ENCODE measurements around the gene NCF2.

The NCF2 gene

GRCh38 chr1:183548116-183548515 lies 42.1 kb downstream of the NCF2 start:
- in situ Hi-C loops (cut with MboI; ENCODE audit: low sequenced_read_pairs, unreplicated experiment): no loop called here
- no peak for DNase-seq (ENCODE audit: low spot score)
- TF ChIP-seq CTCF (IDR thresholded peaks at IDR 0.05; ENCODE audit: borderline replicate concordance, control extremely low read depth, extremely low read depth, insufficient read depth, missing control alignments): no peak

GRCh38 chr1:183546427-183546826 lies 43.8 kb downstream of the NCF2 start:
- in situ Hi-C loops (cut with MboI; ENCODE audit: low sequenced_read_pairs, unreplicated experiment): no loop called here
- TF ChIP-seq CTCF (IDR thresholded peaks at IDR 0.05; ENCODE audit: borderline replicate concordance, control extremely low read depth, extremely low read depth, insufficient read depth, missing control alignments): no peak
- no peak for DNase-seq (ENCODE audit: low spot score)

DNA sequence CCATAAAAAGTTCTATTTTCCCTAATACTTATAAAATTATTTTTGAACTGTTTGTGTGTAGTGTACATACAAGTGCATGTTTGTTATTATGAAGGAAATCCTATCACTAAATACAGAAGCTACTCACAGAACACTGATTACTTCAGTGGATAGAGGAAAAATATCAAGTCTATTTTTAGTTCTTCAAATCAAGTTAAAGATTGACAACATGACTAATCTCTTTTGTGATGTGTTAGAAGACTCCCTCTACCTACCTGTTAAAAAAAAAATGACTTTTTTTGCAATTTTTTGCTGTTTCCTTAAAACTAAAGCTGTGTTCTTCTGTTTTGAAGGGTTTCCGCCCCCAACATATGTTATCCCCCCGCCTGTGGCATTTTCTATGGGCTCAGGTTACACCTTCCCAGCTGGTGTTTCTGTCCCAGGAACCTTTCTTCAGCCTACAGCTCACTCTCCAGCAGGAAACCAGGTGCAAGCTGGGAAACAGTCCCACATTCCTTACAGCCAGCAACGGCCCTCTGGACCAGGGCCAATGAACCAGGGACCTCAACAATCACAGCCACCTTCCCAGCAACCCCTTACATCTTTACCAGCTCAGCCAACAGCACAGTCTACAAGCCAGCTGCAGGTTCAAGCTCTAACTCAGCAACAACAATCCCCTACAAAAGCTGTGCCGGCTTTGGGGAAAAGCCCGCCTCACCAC lies 45.5 kb downstream of the NCF2 start:
- in situ Hi-C loops (cut with MboI; ENCODE audit: low sequenced_read_pairs, unreplicated experiment): no loop called here
- DNase-seq (ENCODE audit: low spot score): no peak
- no peak for TF ChIP-seq CTCF (IDR thresholded peaks at IDR 0.05; ENCODE audit: borderline replicate concordance, control extremely low read depth, extremely low read depth, insufficient read depth, missing control alignments)

- peak; percentile 27 for DNase-seq (ENCODE audit: low spot score)
- in situ Hi-C loops (cut with MboI; ENCODE audit: low sequenced_read_pairs, unreplicated experiment): no loop called here
- peak; percentile 56 for TF ChIP-seq CTCF (IDR thresholded peaks at IDR 0.05; ENCODE audit: borderline replicate concordance, control extremely low read depth, extremely low read depth, insufficient read depth, missing control alignments)
These were observed 46.5 kb downstream of the NCF2 start for GRCh38 chr1:183543619-183544204.

DNA sequence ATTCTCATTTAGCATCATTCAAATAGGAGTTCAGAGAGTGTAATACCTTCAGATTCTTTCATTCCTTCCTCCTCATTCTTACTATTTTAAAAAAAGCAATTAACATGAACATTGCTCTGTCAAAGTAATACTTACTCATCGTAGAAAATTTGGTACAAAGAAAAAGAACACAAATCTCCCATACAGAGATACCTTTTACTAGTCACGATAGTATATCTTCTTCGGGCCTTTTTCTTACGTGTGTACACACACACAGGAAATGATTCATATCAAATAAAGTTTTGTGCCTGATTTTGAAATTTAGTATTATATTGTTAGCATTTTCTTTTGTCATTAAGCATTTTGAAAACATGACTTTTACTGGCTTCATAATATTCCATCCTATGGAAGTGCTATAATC lies 52.9 kb downstream of the NCF2 start:
- TF ChIP-seq CTCF (IDR thresholded peaks at IDR 0.05; ENCODE audit: borderline replicate concordance, control extremely low read depth, extremely low read depth, insufficient read depth, missing control alignments): no peak
- in situ Hi-C loops (cut with MboI; ENCODE audit: low sequenced_read_pairs, unreplicated experiment): no loop called here
- DNase-seq (ENCODE audit: low spot score): no peak

DNA sequence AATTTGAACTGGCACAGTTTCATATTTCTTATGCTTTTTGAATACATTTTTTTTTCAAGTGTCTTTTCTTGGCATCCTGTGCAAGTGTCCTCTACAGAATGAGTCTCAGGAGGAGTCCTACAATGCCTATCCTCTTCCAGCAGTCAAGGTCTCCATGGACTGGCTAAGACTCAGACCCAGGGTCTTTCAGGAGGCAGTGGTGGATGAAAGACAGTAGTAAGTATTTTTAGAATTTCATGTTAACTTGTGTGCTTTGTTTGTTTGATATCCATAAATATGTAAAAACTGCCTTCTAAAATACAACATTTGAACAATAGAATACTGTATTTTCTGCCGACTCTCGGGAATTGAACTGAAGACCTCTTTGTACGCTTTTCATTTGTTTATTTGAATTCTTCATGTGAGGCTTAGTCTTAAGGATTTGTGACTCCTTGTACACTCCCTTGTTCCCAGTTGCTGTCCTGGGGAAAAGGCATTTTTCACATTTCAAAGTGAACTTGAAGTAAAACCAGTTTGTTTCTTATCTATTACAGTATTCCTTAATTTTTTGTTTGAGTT lies 56.6 kb downstream of the NCF2 start:
- no peak for TF ChIP-seq CTCF (IDR thresholded peaks at IDR 0.05; ENCODE audit: borderline replicate concordance, control extremely low read depth, extremely low read depth, insufficient read depth, missing control alignments)
- no peak for DNase-seq (ENCODE audit: low spot score)
- in situ Hi-C loops (cut with MboI; ENCODE audit: low sequenced_read_pairs, unreplicated experiment): no loop called here
